ENCODE measurements around the gene CES3. TPM values are rescaled to one million over a fixed set of nuclear protein-coding genes. Genes with fewer than 3 reads are reported as not detected.

The CES3 gene
- polyA plus RNA-seq, 2 of the 4 experiments (the other 2 are of a cell fraction), result 2.1 to 3.8 TPM

GRCh38 chr16:66919569-66920298, 41.3 kb upstream of the CES3 start:
- CTCF ChIA-PET, result interaction anchor here (0.6 to 40.8 kb wide), 5 partner anchors 5 to 508 kb away, joined by 3 to 837 read pairs (median 7); partner anchors contain the start of genes CDH16, PDP2 and RRAD
- POLR2A ChIA-PET, result interaction anchor here (0.9 kb wide), 1 partner anchor 11 kb away, joined by 4 read pairs; no protein-coding TSS in a partner anchor
- WGBS (ENCODE audit: missing lambda C conversion rate), result 55% methylated on average over 5 of the region's 5 CpGs
- no peaks in the 10 kb centered on the region for H3K9me3 ChIP-seq
- ATAC-seq (no peak), FAIRE-seq (no peak), DNase-seq (ENCODE audit: low read depth in 1 of 2, low spot score in 1 of 2) (no peak)
- H3K27ac ChIP-seq, result peak overlapping the region in 1 of 2 experiments; percentile 62; a peak in 1 of 6 replicates
- H3K4me2 ChIP-seq, result no peak overlapping the region; the same call in 2 of the 3 replicates
- TF ChIP-seq FOSL2 (IDR thresholded peaks at IDR 0.05), result no peak
- no peak for TF ChIP-seq FOSL2 (CRISPR knock-in tag; IDR thresholded peaks at IDR 0.05)
- TF ChIP-seq RAD21 (conservative IDR thresholded peaks at IDR 0.05 in 1 of 2, IDR thresholded peaks at IDR 0.05 in 1 of 2), result no peak
- peaks cover 9% of the 10 kb centered on the region; the same call in 1 of the 3 replicates for H3K4me1 ChIP-seq
- no peak overlapping the region for H3K4me3 ChIP-seq

- POLR2A ChIA-PET, result no interaction called here
- H3K27ac ChIP-seq, result no peak overlapping the region; a peak in 1 of 6 replicates
- no peak for ATAC-seq
Measured at GRCh38 chr16:66920299-66920590, 40.8 kb upstream of the CES3 start.

DNA sequence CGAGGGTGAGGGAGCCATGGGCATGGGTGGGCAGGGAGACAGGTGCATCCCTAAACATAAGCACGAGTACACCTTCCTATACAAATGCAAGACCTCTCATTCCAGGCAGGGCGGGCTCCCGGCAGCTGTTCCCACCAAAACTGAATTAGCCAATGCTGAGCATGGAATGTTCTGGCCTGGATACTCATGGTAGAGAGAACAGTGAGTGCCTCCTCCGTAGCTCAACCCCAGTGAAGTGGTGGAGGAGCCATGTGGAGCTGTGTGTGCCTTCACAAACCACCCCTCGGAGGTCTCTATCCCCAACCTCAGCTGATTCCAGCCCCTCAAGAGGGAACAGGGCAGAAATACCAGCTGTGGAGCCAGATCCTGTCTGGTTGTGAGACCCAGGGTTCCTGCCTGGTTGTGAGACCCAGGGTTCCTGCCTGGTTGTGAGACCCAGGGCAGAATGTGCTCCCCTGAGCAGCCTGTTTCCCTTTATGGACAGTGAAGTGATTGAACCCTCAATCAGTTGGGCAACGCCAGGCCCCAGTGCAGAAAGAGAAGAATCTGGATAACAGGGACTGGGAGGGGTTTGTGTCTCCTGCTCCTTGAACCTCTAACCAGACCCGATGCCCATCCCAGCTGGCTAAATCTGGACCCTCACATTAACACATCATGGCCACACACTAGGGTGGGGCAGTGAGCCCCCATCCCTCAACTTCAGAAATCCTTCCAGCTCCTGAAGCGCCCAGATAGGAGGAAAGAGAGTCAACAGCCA, 40.0 kb upstream of the CES3 start:
- H3K4me3 ChIP-seq, result no peak overlapping the region
- TF ChIP-seq HDAC2 (IDR thresholded peaks at IDR 0.05) (no peak), JUN (IDR thresholded peaks at IDR 0.05) (no peak), EHMT2 (IDR thresholded peaks at IDR 0.05; ENCODE audit: low read depth) (no peak)
- TF ChIP-seq, protein P1, sequence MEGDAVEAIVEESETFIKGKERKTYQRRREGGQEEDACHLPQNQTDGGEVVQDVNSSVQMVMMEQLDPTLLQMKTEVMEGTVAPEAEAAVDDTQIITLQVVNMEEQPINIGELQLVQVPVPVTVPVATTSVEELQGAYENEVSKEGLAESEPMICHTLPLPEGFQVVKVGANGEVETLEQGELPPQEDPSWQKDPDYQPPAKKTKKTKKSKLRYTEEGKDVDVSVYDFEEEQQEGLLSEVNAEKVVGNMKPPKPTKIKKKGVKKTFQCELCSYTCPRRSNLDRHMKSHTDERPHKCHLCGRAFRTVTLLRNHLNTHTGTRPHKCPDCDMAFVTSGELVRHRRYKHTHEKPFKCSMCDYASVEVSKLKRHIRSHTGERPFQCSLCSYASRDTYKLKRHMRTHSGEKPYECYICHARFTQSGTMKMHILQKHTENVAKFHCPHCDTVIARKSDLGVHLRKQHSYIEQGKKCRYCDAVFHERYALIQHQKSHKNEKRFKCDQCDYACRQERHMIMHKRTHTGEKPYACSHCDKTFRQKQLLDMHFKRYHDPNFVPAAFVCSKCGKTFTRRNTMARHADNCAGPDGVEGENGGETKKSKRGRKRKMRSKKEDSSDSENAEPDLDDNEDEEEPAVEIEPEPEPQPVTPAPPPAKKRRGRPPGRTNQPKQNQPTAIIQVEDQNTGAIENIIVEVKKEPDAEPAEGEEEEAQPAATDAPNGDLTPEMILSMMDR (IDR thresholded peaks at IDR 0.05), result no peak
- no peak overlapping the region; a peak in 1 of 6 replicates for H3K27ac ChIP-seq
- no peak for DNase-seq (ENCODE audit: low read depth in 1 of 2, low spot score in 1 of 2)
- ChIA-PET POLR2A (no interaction called here), CTCF (interaction anchor here (1.0 to 29.9 kb wide), 3 partner anchors 10 to 33 kb away, joined by 3 to 837 read pairs (median 7); partner anchors contain the start of genes CDH16 and PDP2)
- no peak for ATAC-seq
- no peak for FAIRE-seq
- no peaks in the 10 kb centered on the region for H3K9me3 ChIP-seq
- H3K4me1 ChIP-seq, result peaks cover 10% of the 10 kb centered on the region; the same call in 1 of the 3 replicates
- no peak overlapping the region for H3K4me2 ChIP-seq
- WGBS (ENCODE audit: missing lambda C conversion rate), result 62% methylated on average over 7 of the region's 9 CpGs

More at GRCh38 chr16:66920299-66920590, 40.8 kb upstream of the CES3 start:
- CTCF ChIA-PET, result interaction anchor here (0.6 to 29.9 kb wide), 3 partner anchors 21 to 508 kb away, joined by 3 to 837 read pairs (median 7); partner anchors contain the start of genes CDH16 and PDP2
- no peak for DNase-seq (ENCODE audit: low read depth in 1 of 2, low spot score in 1 of 2)
- no peak for FAIRE-seq
- 40% methylated on average over 2 of the region's 2 CpGs for WGBS (ENCODE audit: missing lambda C conversion rate)
- TF ChIP-seq HOXB13 (CRISPR knock-in tag; IDR thresholded peaks at IDR 0.05; ENCODE audit: low read depth) (no peak), BHLHE40 (IDR thresholded peaks at IDR 0.05; ENCODE audit: low read depth, low read length) (no peak), E2F6 (IDR thresholded peaks at IDR 0.05; ENCODE audit: borderline replicate concordance, low read depth) (no peak), NR3C1 (IDR thresholded peaks at IDR 0.05) (no peak), POLR2AphosphoS2 (conservative IDR thresholded peaks at IDR 0.05; ENCODE audit: low read length) (no peak), FOXS1 (CRISPR knock-in tag; IDR thresholded peaks at IDR 0.05) (no peak), KDM1A (IDR thresholded peaks at IDR 0.05; ENCODE audit: low read depth) (no peak), FOSL2 (IDR thresholded peaks at IDR 0.05) (no peak), FOSL2 (CRISPR knock-in tag; IDR thresholded peaks at IDR 0.05) (no peak)
- H3K9me3 ChIP-seq, result no peaks in the 10 kb centered on the region
- H3K4me1 ChIP-seq, result peaks cover 9% of the 10 kb centered on the region; the same call in 1 of the 3 replicates
- H3K4me3 ChIP-seq, result no peak overlapping the region
- H3K4me2 ChIP-seq, result no peak overlapping the region
